Brain microvascular endothelial cell (primary cell): ENCODE data around the gene FAM181B.

Experiments used
- DNase-seq: peaks from one replicate; pipeline ENCODE4 v3.0.0-alpha.2; 2020
- H3K27ac ChIP-seq: fragments of 250-450 bp; sonication (Bioruptor Pico); 2 replicates; pipeline ENCODE4 v1.5.1; 2020; ENCODE audit warnings: mild to moderate bottlenecking, moderate library complexity
- H3K27me3 ChIP-seq: fragments of 250-450 bp; sonication (Bioruptor Pico); replicated peaks from 2 replicates; pipeline ENCODE4 v1.5.1; 2020; ENCODE audit warnings: mild to moderate bottlenecking
- H3K36me3 ChIP-seq: fragments of 250-450 bp; sonication (Bioruptor Pico); replicated peaks from 2 replicates; pipeline ENCODE4 v1.5.1; 2020; ENCODE audit warnings: mild to moderate bottlenecking
- H3K4me3 ChIP-seq: 2 replicates; pipeline ENCODE4 v1.5.1; 2011; ENCODE audit warnings: low read depth, mild to moderate bottlenecking, control low read depth, low read length, moderate library complexity
- CTCF ChIP-seq: IDR thresholded peaks from 2 replicates; pipeline ENCODE4 v1.5.1; 2011; ENCODE audit warnings: low read depth, mild to moderate bottlenecking, moderate library complexity, low read length, control low read depth, inconsistent platforms; ENCODE audit errors: missing control alignments
- in situ Hi-C: cut with HindIII; loops from 2 replicates; pipeline ENCODE4 v1.10.0; 2017; ENCODE audit warnings: low sequenced_read_pairs, low pct_ligation_motif_present

Gene FAM181B

GRCh38 chr11:82711648-82712047 is 22.0 kb downstream of the FAM181B start:
- TF ChIP-seq CTCF: no peak

GRCh38 chr11:82703796-82704195 is 29.9 kb downstream of the FAM181B start:
- Histone ChIP-seq H3K27ac (no peak overlapping the region), H3K36me3 (no peaks in the 10 kb centered on the region), H3K4me3 (no peak overlapping the region), H3K27me3 (no peaks in the 10 kb centered on the region)
- in situ Hi-C loops: no loop called here
- DNase-seq: no peak
- TF ChIP-seq CTCF: no peak

More at GRCh38 chr11:82711648-82712047, 22.0 kb downstream of the FAM181B start:
- DNase-seq: no peak
- Histone ChIP-seq H3K27me3 (no peaks in the 10 kb centered on the region), H3K27ac (no peak overlapping the region), H3K4me3 (no peak overlapping the region), H3K36me3 (no peaks in the 10 kb centered on the region)
- in situ Hi-C loops: no loop called here

- in situ Hi-C loops: no loop called here
- no peak for TF ChIP-seq CTCF
- Histone ChIP-seq H3K4me3 (no peak overlapping the region), H3K36me3 (no peaks in the 10 kb centered on the region), H3K27me3 (no peaks in the 10 kb centered on the region), H3K27ac (no peak overlapping the region)
- no peak for DNase-seq
Measured at GRCh38 chr11:82703226-82703625, 30.4 kb downstream of the FAM181B start.

GRCh38 chr11:82701847-82702520 is 31.7 kb downstream of the FAM181B start:
- in situ Hi-C loops: no loop called here
- no peaks in the 10 kb centered on the region for H3K27me3 ChIP-seq
- H3K36me3 ChIP-seq: no peaks in the 10 kb centered on the region
- H3K4me3 ChIP-seq: no peak overlapping the region
- TF ChIP-seq CTCF: peak; percentile 77
- peak; percentile 41 for DNase-seq
- no peak overlapping the region for H3K27ac ChIP-seq

- in situ Hi-C loops: no loop called here
- no peaks in the 10 kb centered on the region for H3K36me3 ChIP-seq
- DNase-seq: no peak
- no peaks in the 10 kb centered on the region for H3K27me3 ChIP-seq
- no peak overlapping the region for H3K27ac ChIP-seq
- no peak for TF ChIP-seq CTCF
- H3K4me3 ChIP-seq: no peak overlapping the region
Measured at GRCh38 chr11:82698576-82699352, 34.9 kb downstream of the FAM181B start.
